NT2/D1 (cell line): Measurements from ENCODE around the gene NOP14.

ENCODE experiments used
- SUZ12 ChIP-seq: IDR thresholded peaks from 2 replicates; pipeline ENCODE4 v1.6.1; 2011; ENCODE audit not compliant: insufficient read length, insufficient read depth; ENCODE audit errors: extremely low read depth
- YY1 ChIP-seq: IDR thresholded peaks from 2 replicates; pipeline ENCODE4 v1.6.1; 2011; ENCODE audit not compliant: insufficient read length, insufficient read depth

DNA sequence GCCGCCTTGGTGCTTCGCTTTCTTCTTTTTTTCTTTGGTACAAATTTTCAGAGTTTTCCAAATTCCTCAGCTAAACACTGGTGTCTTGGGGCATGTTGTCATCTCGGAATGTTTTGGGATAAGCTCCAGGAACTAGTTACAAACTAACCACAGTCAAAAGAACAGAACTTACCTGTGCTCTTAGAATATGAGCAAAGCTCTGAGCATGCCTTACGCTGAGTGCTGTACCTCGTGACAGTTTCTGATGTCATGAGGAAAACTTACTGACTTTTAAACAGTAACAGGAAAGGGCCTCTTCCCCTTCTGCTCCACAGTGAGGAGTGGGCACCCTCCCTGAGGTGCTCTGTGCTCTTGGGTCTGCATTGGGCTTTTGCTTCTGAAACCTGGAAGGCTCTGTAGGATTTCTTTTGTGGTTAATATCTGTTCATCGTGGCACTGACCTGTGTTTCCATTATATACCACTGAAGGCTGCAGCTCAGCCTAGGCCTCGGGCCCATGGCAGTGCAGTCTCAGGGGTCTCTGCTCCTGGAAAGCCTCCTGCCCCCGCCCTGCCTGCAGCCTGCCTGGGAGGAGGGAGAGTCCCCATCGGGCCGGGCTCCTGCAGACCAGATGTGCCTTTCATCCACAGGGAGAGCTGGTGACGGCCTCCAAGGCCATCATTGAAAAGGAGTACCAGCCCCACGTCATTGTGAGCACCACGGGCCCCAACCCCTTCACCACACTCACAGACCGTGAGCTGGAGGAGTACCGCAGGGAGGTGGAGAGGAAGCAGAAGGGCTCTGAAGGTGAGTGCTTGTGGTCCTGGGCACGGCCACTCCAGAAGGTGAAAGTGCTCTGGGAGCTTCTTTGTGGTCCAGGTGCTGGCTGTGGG lies 48.7 kb downstream of the NOP14 start:
- TF ChIP-seq SUZ12 (no peak), YY1 (no peak)
